ENCODE results near the gene FA2H. TPM values are rescaled to one million over a fixed set of nuclear protein-coding genes. Genes with fewer than 3 reads are reported as not detected.

The FA2H gene
- total and polyA plus RNA-seq, 2 of the 13 experiments (the other 11 are each of a cell fraction or from before 2014, with no cell fraction given) = 0.20 TPM; not detected in 1

DNA sequence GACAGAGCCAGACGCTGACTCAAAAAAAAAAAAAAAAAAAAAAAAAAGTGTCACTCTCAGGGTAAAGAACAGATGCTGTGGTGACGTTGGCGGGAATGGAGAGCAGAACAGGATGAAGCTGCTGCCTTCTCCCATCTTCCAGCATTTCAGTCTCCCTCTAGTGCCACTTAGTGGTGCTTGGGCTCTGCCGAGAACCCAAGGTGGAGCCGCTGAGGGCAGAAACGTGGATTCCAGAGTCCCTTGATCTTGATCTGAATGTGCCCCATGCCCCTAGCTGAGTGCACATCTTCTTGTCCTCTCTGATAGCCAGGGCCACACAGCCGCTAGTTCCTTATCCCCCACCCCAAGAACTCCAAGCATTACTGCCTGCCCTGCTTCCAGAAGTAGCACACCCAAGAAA lies 43.2 kb upstream of the FA2H start (continued):
- TF ChIP-seq, protein P1, sequence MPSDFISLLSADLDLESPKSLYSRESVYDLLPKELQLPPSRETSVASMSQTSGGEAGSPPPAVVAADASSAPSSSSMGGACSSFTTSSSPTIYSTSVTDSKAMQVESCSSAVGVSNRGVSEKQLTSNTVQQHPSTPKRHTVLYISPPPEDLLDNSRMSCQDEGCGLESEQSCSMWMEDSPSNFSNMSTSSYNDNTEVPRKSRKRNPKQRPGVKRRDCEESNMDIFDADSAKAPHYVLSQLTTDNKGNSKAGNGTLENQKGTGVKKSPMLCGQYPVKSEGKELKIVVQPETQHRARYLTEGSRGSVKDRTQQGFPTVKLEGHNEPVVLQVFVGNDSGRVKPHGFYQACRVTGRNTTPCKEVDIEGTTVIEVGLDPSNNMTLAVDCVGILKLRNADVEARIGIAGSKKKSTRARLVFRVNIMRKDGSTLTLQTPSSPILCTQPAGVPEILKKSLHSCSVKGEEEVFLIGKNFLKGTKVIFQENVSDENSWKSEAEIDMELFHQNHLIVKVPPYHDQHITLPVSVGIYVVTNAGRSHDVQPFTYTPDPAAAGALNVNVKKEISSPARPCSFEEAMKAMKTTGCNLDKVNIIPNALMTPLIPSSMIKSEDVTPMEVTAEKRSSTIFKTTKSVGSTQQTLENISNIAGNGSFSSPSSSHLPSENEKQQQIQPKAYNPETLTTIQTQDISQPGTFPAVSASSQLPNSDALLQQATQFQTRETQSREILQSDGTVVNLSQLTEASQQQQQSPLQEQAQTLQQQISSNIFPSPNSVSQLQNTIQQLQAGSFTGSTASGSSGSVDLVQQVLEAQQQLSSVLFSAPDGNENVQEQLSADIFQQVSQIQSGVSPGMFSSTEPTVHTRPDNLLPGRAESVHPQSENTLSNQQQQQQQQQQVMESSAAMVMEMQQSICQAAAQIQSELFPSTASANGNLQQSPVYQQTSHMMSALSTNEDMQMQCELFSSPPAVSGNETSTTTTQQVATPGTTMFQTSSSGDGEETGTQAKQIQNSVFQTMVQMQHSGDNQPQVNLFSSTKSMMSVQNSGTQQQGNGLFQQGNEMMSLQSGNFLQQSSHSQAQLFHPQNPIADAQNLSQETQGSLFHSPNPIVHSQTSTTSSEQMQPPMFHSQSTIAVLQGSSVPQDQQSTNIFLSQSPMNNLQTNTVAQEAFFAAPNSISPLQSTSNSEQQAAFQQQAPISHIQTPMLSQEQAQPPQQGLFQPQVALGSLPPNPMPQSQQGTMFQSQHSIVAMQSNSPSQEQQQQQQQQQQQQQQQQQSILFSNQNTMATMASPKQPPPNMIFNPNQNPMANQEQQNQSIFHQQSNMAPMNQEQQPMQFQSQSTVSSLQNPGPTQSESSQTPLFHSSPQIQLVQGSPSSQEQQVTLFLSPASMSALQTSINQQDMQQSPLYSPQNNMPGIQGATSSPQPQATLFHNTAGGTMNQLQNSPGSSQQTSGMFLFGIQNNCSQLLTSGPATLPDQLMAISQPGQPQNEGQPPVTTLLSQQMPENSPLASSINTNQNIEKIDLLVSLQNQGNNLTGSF (CRISPR knock-in tag; IDR thresholded peaks at IDR 0.05) = no peak

DNA sequence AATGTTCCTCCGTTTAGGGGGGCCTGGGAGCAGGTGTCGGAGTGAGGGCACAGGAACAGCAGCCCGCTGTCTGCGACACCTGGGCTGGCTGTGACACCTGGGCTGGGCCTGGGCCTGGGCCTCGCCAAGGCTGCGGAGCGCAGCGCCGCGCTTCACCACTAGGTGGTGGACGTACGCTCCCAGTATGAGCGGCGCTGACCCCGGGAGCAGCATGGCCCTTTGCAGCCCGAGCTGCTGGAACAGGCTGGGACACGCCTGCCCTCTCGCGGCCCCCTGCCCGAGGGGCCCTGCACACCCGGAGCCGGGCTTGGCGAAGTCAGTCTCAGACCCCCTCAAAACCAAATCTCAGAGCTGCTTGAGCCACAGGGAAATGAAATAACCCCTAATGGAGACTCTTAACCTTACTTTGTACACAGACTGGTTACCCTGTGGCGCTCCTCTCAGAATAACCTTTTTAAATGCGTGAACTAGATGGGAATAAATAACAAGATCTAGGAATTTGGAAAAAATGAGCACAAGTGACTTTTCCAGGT lies 38.6 kb upstream of the FA2H start:
- in situ Hi-C loops (cut with HindIII; ENCODE audit: extremely low pct_ligation_motif_present, low pct_unique_long_range_greater_than_20kb) = loop anchor here (10.0 kb wide), 1 partner anchor 108 kb away; the partner anchor contains the start of gene MLKL
- no TSS peak for BruUV-seq (replicated peaks)
- ChIA-PET POLR2A (interaction anchor here (0.9 kb wide), 1 partner anchor 49 kb away, joined by 3 read pairs; no protein-coding TSS in a partner anchor), CTCF (ENCODE audit: low intra/inter-chr PET ratio, low total read pairs) (interaction anchor here (0.6 to 2.5 kb wide), 5 partner anchors 39 to 104 kb away, joined by 3 to 36 read pairs (median 6); partner anchors contain the start of gene FA2H)
- no peaks in the 10 kb centered on the region for H3K9me3 ChIP-seq (ENCODE audit: low read length)
- peak; percentile 68 for FAIRE-seq
- ATAC-seq = peak; percentile 99
- peaks cover 4 to 22% of the 10 kb centered on the region in 2 experiments; a peak in 3 of 5 replicates for H3K27me3 ChIP-seq (ENCODE audit: control insufficient read depth in 1 of 2, insufficient read depth in 2 of 2, low read length in 2 of 2)
- no peaks in the 10 kb centered on the region for H3K36me3 ChIP-seq (replicated peaks in 1 of 2; ENCODE audit: control insufficient read depth in 1 of 2, insufficient read depth in 2 of 2, low read length in 2 of 2)
- H3K9ac ChIP-seq (ENCODE audit: insufficient read depth, low read depth, low read length) = peak overlapping the region; percentile 23; the same call in 1 of the 2 replicates
- peak overlapping the region in 1 of 3 experiments; percentile 34; a peak in 1 of 6 replicates for H3K4me3 ChIP-seq (replicated peaks in 1 of 3; ENCODE audit: insufficient read depth in 1 of 3, low read depth in 2 of 3, low read length in 3 of 3)
- intact Hi-C loops (cut with micrococcal nuclease; ENCODE audit: unreplicated experiment) = loop anchor here (1.0 kb wide), 3 partner anchors 39 to 104 kb away; partner anchors contain the start of gene FA2H
- peak; percentile 81 for DNase-seq (ENCODE audit: low spot score)
- no peak overlapping the region for H3K27ac ChIP-seq (ENCODE audit: extremely low read length, insufficient read depth, low read length)
- peak overlapping the region; percentile 50 for H2AFZ ChIP-seq (ENCODE audit: low read length)
- WGBS (ENCODE audit: low lambda C conversion rate) = 10% methylated on average over 12 of the region's 25 CpGs
- no peaks in the 10 kb centered on the region for H3K79me2 ChIP-seq (ENCODE audit: insufficient read depth, low read length)
- H3K4me1 ChIP-seq (ENCODE audit: insufficient read depth, low read length) = peaks cover 14% of the 10 kb centered on the region
- H4K20me1 ChIP-seq (ENCODE audit: insufficient read depth, low read length) = no peaks in the 10 kb centered on the region
- peak overlapping the region; percentile 65 for H3K4me2 ChIP-seq (ENCODE audit: low read depth, low read length)
- TF ChIP-seq ZNF33A (CRISPR knock-in tag; IDR thresholded peaks at IDR 0.05; ENCODE audit: borderline replicate concordance) (no peak), ZNF674 (CRISPR knock-in tag; IDR thresholded peaks at IDR 0.05; ENCODE audit: low read depth) (no peak), SIX4 (CRISPR knock-in tag; IDR thresholded peaks at IDR 0.05) (peak; percentile 37; the same call in 1 of the 2 replicates), MYC (CRISPR knock-in tag; IDR thresholded peaks at IDR 0.05; ENCODE audit: borderline replicate concordance) (peak; percentile 93), GATAD1 (CRISPR knock-in tag; IDR thresholded peaks at IDR 0.05) (peak; percentile 68; the same call in 1 of the 2 replicates), POGZ (CRISPR knock-in tag; IDR thresholded peaks at IDR 0.05) (peak; percentile 86), ZNF3 (CRISPR knock-in tag; IDR thresholded peaks at IDR 0.05) (no peak), FOXA3 (CRISPR knock-in tag; IDR thresholded peaks at IDR 0.05) (peak; percentile 56)
- TF ChIP-seq, protein P2, sequence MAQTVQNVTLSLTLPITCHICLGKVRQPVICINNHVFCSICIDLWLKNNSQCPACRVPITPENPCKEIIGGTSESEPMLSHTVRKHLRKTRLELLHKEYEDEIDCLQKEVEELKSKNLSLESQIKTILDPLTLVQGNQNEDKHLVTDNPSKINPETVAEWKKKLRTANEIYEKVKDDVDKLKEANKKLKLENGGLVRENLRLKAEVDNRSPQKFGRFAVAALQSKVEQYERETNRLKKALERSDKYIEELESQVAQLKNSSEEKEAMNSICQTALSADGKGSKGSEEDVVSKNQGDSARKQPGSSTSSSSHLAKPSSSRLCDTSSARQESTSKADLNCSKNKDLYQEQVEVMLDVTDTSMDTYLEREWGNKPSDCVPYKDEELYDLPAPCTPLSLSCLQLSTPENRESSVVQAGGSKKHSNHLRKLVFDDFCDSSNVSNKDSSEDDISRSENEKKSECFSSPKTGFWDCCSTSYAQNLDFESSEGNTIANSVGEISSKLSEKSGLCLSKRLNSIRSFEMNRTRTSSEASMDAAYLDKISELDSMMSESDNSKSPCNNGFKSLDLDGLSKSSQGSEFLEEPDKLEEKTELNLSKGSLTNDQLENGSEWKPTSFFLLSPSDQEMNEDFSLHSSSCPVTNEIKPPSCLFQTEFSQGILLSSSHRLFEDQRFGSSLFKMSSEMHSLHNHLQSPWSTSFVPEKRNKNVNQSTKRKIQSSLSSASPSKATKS (CRISPR knock-in tag; IDR thresholded peaks at IDR 0.05) = no peak
- TF ChIP-seq, protein P3, sequence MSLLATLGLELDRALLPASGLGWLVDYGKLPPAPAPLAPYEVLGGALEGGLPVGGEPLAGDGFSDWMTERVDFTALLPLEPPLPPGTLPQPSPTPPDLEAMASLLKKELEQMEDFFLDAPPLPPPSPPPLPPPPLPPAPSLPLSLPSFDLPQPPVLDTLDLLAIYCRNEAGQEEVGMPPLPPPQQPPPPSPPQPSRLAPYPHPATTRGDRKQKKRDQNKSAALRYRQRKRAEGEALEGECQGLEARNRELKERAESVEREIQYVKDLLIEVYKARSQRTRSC (CRISPR knock-in tag; IDR thresholded peaks at IDR 0.05; ENCODE audit: low read depth) = no peak
- TF ChIP-seq, protein P4, sequence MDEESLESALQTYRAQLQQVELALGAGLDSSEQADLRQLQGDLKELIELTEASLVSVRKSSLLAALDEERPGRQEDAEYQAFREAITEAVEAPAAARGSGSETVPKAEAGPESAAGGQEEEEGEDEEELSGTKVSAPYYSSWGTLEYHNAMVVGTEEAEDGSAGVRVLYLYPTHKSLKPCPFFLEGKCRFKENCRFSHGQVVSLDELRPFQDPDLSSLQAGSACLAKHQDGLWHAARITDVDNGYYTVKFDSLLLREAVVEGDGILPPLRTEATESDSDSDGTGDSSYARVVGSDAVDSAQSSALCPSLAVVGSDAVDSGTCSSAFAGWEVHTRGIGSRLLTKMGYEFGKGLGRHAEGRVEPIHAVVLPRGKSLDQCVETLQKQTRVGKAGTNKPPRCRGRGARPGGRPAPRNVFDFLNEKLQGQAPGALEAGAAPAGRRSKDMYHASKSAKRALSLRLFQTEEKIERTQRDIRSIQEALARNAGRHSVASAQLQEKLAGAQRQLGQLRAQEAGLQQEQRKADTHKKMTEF (CRISPR knock-in tag; IDR thresholded peaks at IDR 0.05) = peak; percentile 80
